GM19395 (cell line): ENCODE measurements around the gene ISLR.

Experiments
- ATAC-seq: cut with Tn5 transposase; IDR thresholded peaks from one replicate; pipeline ENCODE4 v1.9.1; 2021; ENCODE audit warnings: mild to moderate bottlenecking, moderate library complexity; ENCODE audit not compliant: unreplicated experiment

ISLR gene

DNA sequence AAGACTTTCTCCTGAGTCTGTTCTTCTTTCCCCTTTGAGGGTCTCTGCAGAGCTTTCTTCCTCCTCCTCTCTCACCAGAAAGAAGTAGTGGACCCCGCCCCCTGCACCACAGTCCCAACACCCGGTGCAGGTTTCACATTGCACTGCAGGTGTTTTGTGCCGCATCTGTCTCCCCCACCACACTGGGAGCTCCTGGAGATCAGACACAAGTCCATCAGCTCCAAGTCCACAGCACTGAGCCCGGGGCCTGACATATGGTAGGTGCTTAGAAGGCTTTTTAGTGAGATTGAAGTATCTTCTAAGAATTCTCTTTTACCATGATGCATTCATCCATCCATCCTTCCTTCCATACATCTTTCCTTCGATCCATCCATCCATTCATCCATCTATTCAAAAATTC, 19.2 kb downstream of the ISLR start:
- ATAC-seq, result no peak

DNA sequence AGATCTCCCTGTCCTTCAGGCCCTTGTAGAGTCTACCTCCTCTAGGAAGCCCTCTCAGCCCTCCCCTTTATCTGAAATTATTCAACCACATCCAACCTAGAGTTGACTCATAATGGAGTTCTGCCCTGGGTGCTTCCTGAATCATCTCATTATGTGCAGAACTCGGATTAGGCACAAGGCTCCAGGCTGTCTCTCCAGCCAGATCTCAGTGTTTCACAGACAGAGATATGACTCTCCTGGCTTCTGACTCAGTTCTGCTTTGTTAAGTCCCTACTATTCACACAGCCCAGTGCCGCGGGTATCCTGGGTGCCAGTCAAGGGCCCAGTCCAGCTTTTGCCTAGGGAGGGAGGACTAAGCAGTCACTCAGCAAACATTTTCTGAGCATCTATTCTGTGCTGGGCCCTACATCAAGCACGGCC, 19.8 kb downstream of the ISLR start:
- ATAC-seq, result no peak

DNA sequence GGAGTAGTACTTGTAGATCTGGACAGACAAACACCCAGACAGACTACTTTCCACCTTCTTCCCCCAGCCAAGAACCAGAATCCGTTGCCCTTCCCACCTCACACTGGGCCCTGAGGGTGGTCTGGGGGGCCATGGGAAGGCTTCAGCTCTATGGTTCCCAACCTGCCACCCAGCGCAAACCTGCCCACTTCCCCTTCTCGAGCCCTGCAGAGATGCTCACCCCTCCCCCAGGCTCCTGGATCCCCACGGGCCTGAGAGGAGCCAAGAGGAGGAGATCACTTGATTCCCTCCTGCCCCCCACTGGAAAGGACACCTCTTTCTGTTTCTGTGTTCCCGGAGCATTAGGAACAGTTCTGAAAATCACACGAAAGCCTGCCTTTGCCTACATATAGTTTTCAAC, 20.4 kb downstream of the ISLR start:
- no peak for ATAC-seq

DNA sequence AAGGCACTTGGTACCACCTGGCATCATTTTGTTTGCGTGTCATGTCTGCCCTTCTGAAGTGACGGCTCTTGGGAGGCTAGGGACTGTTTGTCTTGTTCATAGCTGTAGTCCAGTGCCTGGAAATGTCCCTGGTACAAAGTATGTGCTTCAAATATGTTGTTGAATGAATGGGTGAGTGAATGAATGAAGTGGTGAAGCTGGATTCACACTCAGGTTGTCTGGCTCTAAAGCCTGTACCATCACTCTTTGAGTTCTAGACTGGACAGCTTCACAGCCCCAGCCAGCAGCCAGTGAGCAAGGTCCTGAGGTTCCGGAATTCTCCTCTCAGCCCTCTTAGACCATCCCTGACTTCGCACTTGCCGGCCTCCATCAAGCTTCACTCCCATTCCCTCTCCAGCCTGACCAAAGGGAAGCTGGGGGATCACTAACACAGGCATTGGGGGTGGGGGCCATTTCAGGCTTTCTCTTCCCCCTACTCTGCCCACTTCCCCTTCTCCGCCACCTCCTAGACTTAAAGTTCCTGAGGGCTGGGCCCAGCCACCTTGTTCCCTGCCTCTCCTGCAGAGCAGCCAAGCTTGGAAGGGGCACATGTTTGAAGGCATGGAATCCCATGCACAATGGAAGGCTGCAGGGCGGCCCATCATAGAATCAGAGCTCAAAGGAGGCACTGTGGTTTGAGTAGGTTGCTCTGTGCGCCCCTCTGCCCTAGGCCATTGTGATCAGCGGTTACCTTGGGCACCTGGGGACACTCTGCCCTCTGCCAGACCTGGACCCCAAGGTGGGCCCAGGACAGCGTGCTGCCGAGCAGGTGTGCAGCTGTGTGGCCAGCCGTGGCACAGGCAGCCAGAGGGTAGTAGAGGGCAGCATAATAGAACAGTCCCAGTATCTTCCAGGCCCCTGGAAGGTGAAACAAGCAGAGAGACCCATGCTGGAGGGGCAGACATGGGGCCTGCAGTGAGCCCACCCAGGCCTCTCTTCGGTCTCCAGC, 21.4 kb downstream of the ISLR start:
- ATAC-seq, result no peak

DNA sequence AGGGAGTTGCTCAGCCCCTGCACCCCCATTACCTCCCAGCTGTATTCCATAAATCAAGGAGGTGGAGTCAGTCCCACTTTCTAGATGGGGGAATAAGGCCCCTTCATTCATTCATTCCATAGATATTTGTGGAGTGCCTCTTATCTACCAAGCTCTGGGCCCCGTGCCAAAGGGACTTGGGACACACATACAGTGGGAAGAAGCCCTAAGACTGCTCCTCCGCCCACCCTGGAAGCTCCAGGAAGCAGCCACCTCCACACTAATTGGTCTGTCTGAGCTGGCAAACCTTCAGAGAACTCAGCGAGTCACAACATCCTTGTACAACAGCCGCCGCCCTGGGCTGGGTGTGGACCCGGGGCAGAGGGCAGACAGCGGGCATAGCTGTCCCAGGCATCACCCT, 22.7 kb downstream of the ISLR start:
- no peak for ATAC-seq

DNA sequence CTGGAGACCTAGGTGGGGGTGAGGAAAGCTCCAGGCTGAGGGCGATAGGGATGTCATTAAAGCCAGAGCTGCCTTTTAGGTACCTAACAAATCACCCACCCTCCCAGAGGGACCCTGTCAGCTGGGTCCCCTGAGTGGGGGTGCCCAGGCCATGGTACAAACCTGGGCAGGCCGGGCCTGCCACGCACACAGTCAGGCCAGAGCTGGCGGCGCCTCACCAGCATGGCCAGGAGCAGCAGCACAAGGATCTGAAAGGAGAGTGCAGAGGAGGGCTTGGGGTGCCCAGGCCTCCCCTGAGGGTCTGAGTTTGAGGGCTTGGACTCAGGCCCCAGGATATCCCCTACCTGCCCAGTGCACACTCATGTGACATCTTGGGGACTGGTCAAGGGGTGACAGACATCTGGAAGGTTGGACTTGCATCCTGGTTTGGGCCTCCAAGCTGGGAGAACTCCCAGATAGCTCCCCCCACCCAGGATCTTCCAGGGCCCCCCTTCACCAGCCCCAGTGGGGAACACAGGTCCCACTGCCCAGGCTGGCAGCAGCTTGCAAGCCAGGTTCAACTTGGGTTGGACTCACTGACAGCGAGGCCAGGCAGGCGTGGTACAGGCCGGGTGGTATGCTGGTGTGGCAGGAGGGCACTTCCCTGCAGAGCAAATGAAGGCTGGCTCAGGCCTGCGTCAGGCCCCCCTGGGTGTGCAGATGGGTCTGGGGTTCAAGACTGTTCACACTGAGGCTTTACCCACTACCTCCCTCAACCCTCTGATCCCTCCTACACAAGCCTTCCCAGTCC, 23.9 kb downstream of the ISLR start:
- no peak for ATAC-seq

DNA sequence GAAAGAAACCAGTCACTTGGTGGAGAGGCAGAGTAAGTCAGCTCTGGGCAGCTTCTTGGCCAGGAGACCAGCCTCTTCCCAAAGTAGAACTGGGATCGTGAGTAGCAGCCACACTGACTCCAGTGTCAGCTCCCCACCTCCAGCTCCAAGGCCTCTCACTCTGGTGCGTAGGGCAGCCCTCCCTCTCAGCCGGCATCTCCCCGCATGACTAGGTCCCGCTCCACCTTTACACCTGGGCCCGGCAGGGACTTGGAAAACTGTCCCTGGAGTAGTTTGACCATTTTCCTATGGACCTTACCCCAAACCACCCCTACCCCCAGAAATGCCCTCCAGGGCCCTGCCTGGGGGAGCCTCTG, 25.8 kb downstream of the ISLR start:
- ATAC-seq, result no peak

DNA sequence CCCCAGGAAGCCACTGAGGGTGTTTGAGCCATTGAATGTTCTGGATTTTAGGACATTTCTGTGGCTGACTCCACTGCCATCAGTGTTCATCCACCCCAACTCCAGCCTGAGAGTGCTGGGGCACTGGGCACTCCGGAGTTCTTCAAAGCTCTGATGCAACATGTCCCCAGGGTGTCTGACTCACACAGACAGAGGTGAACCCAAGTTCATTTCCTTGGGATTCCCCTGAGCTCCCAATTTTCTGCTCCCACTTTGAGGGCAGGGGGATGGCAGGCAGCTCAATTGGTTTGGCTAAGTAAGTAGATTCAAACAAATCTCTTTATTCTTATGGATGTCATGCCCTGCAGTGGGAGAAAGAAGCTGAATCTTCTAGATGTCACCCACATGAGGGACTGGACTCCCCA, 26.9 kb downstream of the ISLR start:
- no peak for ATAC-seq

DNA sequence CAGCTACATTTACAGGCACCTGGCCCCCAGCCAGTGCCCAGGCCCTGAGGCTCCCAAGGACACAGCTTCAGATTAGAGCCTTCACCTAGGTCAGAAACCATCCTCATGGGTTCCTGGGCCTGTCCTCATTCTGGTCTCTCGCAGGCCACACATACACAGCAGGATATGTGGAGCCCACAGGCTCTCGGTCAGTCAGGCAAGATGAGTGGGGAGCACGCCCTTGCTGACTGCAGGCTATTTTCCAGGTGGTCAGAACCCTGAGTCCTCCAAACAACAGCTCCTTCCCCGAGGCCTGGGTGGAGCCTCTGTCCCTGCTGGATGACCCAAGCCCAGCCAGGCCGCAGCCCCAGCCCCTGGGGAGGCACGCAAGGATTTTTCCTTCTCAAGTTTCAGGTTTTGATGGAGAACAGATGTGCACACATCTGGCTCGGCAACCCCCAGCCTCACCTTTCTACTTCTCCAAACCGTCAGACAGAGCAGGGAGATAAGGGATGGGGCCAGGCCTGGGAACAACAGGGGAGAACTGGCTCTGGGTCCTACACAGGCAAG, 27.4 kb downstream of the ISLR start:
- ATAC-seq, result no peak

DNA sequence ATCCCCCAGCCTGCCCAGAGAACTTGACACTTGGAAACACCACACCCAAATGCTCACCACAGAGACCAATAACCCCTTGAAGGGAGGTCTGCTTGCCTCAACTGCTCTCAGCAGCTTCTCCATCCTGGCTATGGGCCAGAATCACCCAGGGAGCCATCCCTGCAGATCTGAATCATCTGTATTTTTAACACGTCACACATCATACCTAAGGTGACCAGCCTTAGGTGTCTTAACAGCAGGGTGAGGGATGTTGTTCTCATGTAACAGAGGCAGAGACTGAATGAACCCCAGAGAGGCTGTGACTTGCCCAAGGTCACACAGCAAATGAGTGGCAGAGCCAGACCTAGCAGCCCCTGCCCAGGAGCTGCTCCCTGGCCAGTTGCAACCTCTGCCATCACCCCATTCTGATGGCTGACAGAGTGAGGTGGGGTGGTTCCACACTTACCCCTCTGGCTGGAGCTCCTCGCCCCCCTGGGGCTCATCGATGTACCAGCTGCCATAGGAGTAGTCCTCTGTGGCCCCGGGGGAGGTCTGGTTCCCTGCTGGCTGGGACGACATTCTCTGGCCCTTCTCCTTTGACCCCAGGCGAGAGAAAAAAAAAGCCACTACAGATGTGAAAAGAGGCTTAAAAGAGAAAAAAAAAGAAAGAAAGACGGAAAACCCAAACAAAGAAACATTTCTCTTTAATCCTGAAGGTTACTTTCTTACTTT, 28.4 kb downstream of the ISLR start:
- ATAC-seq, result no peak

DNA sequence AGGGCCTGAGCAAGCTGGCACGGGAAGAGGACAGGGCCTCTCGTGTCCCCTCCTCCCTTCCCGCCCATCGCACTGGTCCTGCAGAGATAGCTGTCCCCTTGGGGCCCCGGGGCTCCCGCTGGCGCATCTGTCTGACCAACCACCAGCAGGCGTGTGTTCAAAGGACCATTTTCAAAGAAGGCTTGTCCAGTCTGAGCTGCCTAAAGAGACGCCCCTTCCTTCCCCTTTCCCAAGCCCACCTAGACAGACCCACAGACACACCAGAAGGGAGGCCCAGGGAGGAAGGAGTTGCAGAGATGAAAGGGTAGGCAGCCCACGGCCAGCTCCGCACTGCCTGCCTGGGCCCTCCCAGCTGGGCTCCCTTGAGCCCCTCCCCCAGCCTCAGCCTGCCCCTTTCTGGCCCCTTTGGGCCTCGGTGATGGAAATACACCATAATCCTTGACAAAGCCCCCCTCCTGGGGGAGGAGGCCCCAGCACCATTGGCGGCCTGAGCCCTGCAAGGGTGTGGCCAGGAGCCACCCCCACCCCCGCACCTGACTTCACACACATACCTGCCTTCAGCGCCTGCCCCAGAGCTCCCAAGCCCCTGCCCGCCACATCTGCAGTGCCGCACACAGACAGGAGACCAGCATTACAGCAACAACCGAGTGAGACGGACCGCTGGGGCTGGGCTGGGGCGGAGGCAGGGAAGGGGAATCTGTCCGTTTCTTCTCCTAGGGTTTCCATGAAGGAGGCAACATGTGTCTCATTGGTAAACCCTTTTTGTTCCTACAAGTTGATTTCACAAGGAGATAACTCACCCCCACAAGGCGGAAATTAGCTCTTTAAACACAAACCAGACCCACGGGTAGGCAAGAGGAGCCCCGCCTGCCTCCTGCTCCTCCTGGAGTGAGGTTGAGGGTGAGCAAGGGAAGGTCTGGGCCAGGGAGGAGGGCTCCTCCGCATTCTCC, 29.2 kb downstream of the ISLR start, which contains the start of gene STRA6:
Gene STRA6, minus strand, starts transcription at position 336 of the 950 bp plus-strand sequence. CDS start 520 bp downstream, outside the sequence.
- no peak for ATAC-seq

DNA sequence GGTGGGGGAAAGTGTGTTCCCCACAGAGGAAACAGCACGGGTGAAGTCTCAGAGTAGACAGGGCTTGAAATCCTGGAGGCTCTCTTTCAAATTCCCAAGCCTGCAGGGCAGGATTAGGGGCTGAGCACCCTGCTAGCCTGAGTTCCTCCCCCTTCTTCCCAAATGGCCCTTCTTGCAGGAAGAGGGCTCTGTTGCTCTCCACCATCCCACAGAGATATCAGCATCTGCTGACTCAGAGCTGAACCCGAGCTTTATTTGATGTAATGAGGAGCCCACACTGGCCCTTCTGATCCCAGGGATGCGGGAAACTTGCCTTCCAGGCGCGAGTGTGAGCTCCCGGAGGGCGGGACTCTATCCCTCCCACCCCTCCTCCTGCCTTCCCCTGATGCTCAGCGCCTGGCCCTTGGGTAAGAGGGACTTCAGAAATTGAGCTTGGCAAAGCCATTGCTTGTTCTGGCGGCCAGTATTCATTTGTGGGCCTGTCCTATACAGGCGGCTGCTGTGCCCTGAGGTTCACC, 30.5 kb downstream of the ISLR start:
- no peak for ATAC-seq

DNA sequence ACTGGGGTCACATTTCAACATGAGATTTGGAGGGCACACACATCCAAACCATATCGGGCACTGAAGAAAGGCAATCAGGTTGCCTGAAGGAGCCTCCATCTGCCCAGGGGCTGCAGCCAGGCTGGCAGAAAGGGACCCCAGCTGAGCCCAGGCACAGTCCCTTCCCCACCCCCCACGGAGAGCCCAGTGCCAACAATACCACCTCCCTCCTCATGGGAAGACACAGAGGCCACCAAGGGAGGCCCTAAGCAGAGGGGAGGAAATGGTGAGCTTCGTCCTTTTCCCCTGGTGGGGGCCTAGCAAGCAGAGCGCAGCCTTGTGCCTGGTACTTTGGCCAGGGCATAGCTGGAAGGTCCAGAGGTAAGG, 32.1 kb downstream of the ISLR start:
- ATAC-seq, result no peak

DNA sequence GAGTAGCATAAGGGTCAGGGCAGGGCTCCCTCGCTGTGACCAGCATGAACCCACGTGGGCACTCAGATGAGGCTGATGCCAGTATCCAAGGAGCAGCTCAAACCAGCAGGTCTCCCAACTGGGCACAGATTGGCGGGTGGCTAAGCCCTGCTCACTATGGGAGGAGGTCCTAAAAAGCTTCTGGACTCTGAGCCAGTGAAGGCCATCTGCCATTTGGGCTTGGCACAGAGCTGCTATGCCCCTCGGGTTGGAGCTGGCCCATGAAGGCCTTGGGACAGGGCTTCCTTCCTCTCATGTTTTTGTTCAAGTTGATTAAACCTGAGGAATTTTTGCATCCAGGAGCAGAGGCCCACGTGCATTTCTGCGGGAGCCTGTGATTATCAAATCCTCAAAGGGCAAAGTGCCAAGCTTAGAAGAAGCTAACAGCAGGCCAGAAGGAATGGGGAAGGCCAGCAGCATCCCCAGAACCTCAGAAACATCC, 33.3 kb downstream of the ISLR start:
- no peak for ATAC-seq

DNA sequence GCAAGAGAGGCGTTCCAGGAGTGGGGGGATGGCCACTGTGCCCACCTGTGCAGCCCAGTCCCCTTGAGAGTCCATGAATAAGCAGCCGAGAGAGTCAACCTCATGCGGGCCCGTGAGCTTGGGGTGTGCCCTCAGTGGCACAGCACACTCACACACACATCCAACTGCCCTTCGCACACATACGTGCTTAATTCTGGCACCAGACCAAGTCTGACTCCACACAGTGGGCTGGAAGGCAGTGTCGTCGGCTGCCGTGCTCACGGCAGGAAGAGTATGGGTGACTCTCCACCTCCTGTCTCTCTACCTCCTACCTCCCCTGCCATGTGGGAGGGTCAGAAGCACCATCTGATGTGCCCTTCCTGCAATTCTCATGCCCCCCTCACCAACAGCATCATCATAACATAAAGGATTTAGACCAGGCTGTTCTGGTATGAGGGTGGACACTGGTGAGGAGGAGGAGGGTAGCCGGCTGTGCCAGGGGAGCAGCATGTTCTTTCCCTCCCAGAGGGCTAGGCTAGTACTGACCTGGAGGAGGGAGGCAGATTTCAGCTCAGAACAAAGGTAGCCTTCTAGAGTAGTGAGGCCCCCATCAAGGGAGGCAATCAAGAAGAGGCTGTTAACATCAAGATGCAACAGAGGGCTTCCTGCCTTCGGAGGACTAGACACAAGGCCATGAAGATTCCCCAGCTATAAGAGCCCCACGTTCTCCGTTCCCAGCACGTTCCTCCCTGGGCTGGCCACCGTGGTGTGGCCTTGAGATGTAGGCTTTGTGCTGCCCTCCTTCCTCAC, 34.3 kb downstream of the ISLR start:
- no peak for ATAC-seq

DNA sequence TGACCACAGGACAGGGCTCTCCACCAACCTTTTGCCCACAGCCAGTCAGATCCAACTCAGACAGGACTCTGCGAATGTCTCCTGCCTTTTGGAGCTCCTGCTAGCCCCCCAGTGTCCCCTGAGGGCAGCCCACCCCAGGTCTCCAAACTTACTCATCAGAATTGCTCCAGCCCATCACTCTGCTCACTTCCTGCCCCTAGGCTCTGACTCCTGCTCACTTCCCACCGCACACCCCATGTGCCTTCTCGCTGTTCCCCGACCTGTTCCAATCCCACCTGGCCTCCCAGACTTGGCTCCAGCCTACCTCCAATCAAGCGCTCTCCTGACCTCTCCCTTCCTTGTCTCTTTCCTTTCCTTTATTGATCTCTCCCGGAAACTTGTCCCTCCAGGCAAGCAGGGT, 35.0 kb downstream of the ISLR start:
- no peak for ATAC-seq

DNA sequence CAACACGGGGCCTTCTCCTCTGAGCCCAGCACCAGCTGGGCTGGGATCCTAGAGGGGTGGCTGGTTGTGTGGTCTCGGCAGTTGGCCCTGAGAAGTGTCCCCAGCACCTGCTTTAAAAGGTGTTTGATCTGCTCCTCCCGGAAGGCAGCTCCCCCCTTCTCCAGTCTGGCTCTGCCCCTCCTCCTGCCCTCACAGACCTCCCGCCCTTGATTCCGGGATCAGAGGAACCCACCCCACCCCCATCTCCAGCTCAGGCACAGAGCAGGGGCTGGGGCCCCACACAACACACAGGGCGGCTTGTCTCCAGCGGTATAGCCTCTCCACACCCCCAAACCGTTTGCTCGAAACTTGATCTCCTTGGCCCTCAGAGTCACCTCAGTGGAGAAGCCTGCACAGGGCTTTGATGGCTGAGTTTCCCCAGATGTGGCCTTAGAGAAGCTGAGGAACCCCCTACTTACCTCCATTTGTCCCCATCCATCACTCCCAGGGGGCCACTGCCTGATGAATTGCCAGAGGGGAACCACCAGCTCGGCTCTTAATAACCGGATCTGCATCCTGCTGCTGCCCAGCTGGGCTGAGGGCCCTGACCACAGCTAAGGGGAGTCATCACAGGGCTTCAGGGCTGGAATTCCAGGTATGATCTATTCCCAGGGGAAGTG, 35.5 kb downstream of the ISLR start:
- no peak for ATAC-seq

DNA sequence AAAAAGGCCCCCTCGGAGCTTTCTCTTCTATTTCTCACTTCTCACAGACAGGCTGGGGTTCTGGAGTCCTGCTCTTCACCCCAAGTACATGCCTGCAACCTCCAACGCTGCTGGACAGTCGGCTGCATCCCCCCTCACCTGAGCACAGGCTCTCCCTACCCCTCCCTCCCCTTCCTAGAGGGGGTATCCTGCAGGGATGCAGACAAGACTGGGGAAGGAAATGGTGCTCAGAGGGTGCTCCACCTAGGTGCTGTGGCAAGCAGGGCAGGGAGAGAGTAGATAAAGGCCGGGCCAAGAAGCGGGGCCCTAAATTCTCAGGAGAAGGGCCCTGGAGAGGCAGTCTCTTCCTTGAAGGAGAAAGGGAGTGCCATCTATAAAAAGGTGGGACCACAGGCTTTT, 36.0 kb downstream of the ISLR start:
- no peak for ATAC-seq
